Peyer's patch (tissue), 4 donors: Measurements from ENCODE around the gene MCAT.

Experiments
- CTCF ChIP-seq, 6 experiments: fragments of 450-650 bp in 4 of 6; fragments of 200-600 bp in 2 of 6; sonication (generic) in 1 of 6; IDR thresholded peaks; one replicate each; pipeline ENCODE4 v1.5.1; 2017 to 2019; ENCODE audit warnings: antibody characterized with exemption in 6 of 6, mild to moderate bottlenecking in 3 of 6, moderate library complexity in 1 of 6
- POLR2A ChIP-seq, 2 donors: fragments of 450-650 bp; IDR thresholded peaks; one replicate each; pipeline ENCODE4 v1.5.1; 2017; ENCODE audit warnings: antibody characterized with exemption in 2 of 2, mild to moderate bottlenecking in 2 of 2, moderate library complexity in 2 of 2

GRCh38 chr22:43182118-43182517 lies 38.9 kb upstream of the MCAT start:
- TF ChIP-seq CTCF (IDR thresholded peaks at IDR 0.05): no peak
- TF ChIP-seq POLR2A (IDR thresholded peaks at IDR 0.05): no peak
